PC-3 (cell line): ENCODE data around the gene CD52.

Experiments used
- EZH2 ChIP-seq: fragments of 300-600 bp; sonication (generic); IDR thresholded peaks from one replicate; pipeline ENCODE4 v1.6.1; 2017; ENCODE audit warnings: antibody characterized with exemption, mild to moderate bottlenecking, low read length; ENCODE audit not compliant: unreplicated experiment
- EZH2phosphoT487 ChIP-seq: fragments of 300-600 bp; sonication (generic); IDR thresholded peaks from 2 replicates; pipeline ENCODE4 v1.6.1; 2018; ENCODE audit warnings: mild to moderate bottlenecking, antibody characterized with exemption, low read length, borderline replicate concordance
- TF ChIP-seq, protein P1 (sequence below): fragments of 300-600 bp; sonication (generic); conservative IDR thresholded peaks from 2 replicates; pipeline ENCODE4 v1.5.1; 2017; ENCODE audit warnings: antibody characterized with exemption, low read depth, mild to moderate bottlenecking, low read length

DNA sequence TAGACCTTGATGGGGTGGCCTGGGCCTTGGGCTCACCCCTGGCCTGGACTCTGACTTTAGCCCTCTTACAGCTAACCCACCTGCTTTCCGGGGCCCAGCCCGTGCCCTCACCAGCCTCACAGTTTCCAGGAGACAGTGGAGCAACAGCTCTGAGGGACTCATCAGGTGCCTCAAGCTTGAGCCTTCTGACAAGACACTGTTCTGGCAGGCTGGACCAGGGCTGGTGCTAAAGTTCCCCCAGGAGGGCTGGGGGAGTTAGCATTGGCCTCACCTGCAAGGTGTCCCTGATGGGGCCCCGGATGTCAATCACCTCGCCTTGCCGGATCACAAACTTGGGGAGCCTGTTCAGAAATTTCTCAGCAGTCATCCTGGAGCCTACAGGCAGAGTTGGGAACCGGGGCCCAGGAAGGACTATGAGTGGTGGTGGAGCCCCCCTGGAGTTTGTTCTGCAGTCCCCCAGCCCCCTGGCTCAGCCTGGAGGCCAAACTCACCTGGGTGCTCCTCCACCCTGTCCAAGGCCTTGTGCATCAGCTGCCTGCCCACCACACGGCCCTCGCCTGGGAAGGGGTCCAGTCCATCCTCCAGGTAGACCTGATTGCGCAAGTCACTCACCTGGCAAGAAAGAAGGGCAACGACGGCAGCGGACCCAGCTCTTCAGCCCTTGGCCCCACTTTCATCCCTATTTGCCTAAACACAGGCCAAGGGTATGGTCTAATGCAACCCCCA, 33.7 kb upstream of the CD52 start:
- TF ChIP-seq, protein P1, sequence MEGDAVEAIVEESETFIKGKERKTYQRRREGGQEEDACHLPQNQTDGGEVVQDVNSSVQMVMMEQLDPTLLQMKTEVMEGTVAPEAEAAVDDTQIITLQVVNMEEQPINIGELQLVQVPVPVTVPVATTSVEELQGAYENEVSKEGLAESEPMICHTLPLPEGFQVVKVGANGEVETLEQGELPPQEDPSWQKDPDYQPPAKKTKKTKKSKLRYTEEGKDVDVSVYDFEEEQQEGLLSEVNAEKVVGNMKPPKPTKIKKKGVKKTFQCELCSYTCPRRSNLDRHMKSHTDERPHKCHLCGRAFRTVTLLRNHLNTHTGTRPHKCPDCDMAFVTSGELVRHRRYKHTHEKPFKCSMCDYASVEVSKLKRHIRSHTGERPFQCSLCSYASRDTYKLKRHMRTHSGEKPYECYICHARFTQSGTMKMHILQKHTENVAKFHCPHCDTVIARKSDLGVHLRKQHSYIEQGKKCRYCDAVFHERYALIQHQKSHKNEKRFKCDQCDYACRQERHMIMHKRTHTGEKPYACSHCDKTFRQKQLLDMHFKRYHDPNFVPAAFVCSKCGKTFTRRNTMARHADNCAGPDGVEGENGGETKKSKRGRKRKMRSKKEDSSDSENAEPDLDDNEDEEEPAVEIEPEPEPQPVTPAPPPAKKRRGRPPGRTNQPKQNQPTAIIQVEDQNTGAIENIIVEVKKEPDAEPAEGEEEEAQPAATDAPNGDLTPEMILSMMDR, result no peak
- no peak for TF ChIP-seq EZH2
- no peak for TF ChIP-seq EZH2phosphoT487
